ENCODE data around the gene CCDC88B. TPM values are rescaled to one million over a fixed set of nuclear protein-coding genes. Genes with fewer than 3 reads are reported as not detected.

Gene CCDC88B
- total and polyA plus RNA-seq, 9 of the 15 experiments (the other 6 are each of a cell fraction or from before 2014, with no cell fraction given), result 0.13 to 18.1 (median 7.9) TPM

- TF ChIP-seq RAD51 (IDR thresholded peaks at IDR 0.05; ENCODE audit: borderline replicate concordance, low read depth) (no peak), ZBTB1 (CRISPR knock-in tag; IDR thresholded peaks at IDR 0.05; ENCODE audit: borderline replicate concordance, low read depth) (no peak), TOE1 (IDR thresholded peaks at IDR 0.05; ENCODE audit: borderline replicate concordance) (no peak), TOE1 (CRISPR knock-in tag; IDR thresholded peaks at IDR 0.05; ENCODE audit: borderline replicate concordance, low read depth) (no peak), NCOA6 (IDR thresholded peaks at IDR 0.05) (no peak), GTF2F1 (IDR thresholded peaks at IDR 0.05; ENCODE audit: low read depth, low read length) (no peak), ZC3H8 (IDR thresholded peaks at IDR 0.05) (no peak), BRF1 (IDR thresholded peaks at IDR 0.05; ENCODE audit: borderline replicate concordance, extremely low read depth, insufficient read length) (no peak), ZNF408 (CRISPR knock-in tag; IDR thresholded peaks at IDR 0.05; ENCODE audit: low read depth) (no peak), CTCF (IDR thresholded peaks at IDR 0.05 in 2 of 3, conservative IDR thresholded peaks at IDR 0.05 in 1 of 3; ENCODE audit: insufficient read depth in 2 of 3, low read depth in 1 of 3, low read length in 3 of 3) (no peak), SP2 (IDR thresholded peaks at IDR 0.05; ENCODE audit: extremely low read depth, low read depth, low read length, poor library complexity, severe bottlenecking) (no peak), ARID3A (IDR thresholded peaks at IDR 0.05; ENCODE audit: borderline replicate concordance, low read depth, low read length) (no peak), BRF2 (IDR thresholded peaks at IDR 0.05; ENCODE audit: borderline replicate concordance, insufficient read depth, insufficient read length) (no peak), SMAD3 (CRISPR knock-in tag; conservative IDR thresholded peaks at IDR 0.05) (no peak), HCFC1 (IDR thresholded peaks at IDR 0.05; ENCODE audit: low read depth, low read length) (no peak), NBN (IDR thresholded peaks at IDR 0.05; ENCODE audit: low read depth) (no peak), NCOA1 (IDR thresholded peaks at IDR 0.05; ENCODE audit: low read depth) (no peak), E2F6 (IDR thresholded peaks at IDR 0.05; ENCODE audit: borderline replicate concordance in 1 of 2, extremely low read depth in 1 of 2, insufficient read depth in 1 of 2, insufficient read length in 1 of 2, low read depth in 1 of 2, low read length in 1 of 2, poor library complexity in 1 of 2, severe bottlenecking in 1 of 2) (peak in 1 of 2 experiments; percentile 20), UBTF (IDR thresholded peaks at IDR 0.05; ENCODE audit: borderline replicate concordance in 1 of 2, low read depth in 2 of 2, low read length in 2 of 2) (no peak)
Measured at GRCh38 chr11:64357904-64358535, 18.0 kb downstream of the CCDC88B start (continued).
